ENCODE data around the gene TBC1D23. TPM values are rescaled to one million over a fixed set of nuclear protein-coding genes. Genes with fewer than 3 reads are reported as not detected.
"Not testable (repeated sequence)": the region's sequence is repeated elsewhere in the genome, so short reads cannot be mapped to it uniquely, and the experiment has no call there.

The TBC1D23 gene
- total RNA-seq, 1 donor from 2014 or later, result 33.2 TPM

DNA sequence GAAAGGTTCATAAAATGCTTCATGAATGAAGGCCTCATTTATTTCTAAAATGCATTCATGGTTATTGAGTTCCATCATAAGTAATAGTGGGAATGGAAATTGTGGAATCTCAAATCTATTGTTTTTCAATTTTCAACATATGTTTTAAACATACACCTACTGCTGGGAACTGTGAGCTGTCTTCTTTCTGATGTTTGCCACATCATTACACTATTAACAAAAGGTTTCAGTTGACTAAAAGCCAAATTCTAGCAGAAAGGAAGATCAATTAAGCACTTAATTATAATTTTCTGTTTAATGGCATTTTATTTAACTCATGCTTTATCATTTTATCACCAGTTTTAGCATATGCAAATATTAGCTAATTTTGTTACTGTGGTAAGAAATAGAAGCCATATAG lies 13.8 kb upstream of the TBC1D23 start:
- ATAC-seq (ENCODE audit: poor library complexity) (no peak), DNase-seq (no peak)
- intact Hi-C loops (cut with DNase I), result no loop called here

DNA sequence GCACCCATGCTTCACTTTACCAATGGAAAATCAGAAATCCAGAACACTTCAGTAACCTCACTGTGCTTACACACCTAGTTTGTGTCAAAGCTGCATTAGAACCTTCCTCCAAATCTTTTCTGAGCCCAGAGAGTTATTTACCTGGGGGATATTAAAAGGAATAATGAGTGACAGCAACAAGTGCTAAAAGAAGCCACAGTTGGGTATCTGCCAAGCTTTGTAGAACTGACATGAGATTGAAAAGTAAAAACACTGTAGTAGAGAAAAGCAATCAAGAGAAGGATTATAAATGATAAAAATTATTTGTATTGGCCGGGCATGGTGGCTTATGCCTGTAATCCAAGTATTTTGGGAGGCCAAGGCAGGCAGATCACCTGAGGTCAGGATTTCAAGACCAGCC lies 8.8 kb upstream of the TBC1D23 start:
- ATAC-seq (ENCODE audit: poor library complexity), result no peak
- DNase-seq, result no peak
- intact Hi-C loops (cut with DNase I), result loop anchor here (5.0 kb wide), 1 partner anchor 415 kb away; no protein-coding TSS in a partner anchor

DNA sequence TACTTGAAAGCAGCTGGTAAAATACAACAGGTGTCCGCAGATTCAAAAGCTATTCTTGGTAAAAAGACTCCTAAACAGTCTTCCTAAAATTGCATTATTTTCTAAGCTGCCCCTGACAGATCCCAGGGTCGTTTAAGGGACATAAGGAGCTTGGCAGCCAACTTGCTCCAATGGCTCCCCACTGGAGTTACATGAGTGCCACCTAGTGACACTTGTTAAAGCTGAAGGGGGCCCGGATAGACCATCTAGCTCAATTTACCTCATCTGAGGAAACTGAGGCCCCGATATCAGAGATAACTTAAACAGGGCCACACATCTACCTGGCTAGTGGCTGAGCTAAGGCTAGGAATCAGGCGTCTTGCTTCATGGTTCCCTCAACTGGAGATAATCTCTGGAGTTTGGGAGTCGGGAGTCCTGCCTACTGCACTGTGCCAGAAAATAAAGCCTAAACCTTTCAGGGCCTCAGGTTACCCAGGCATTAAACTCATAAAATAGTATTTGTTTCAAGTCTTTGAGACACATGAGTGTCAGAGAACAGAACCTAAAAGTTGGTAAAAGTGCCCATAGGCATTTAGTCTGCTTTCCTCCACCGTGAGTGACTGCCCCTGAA lies 6.5 kb upstream of the TBC1D23 start:
- ATAC-seq (ENCODE audit: poor library complexity), result peak; percentile 88
- intact Hi-C loops (cut with DNase I), result loop anchor here (2.0 to 5.0 kb wide), 2 partner anchors 181 to 417 kb away; no protein-coding TSS in a partner anchor
- DNase-seq, result peak; percentile 45

DNA sequence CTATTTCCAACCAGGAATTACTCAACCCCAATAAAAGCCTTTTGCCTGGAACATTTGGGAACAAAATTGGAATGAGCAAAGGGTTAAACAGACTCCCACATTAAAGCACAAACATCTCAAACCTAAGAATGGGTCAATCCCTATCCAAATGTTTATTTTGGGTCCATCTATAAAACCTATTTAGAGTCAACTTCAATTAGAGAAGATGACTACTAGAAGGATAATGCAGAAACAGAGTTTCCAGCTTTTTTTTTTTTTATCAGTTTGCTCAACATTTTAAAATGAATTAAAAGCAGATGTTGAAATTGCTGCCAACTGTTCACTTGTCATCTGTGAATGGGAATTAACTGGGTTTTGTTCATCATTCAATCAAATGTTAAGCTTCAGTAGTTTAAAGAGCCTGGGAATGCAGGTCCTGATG lies 4.1 kb upstream of the TBC1D23 start:
- ATAC-seq (ENCODE audit: poor library complexity), result no peak
- DNase-seq, result no peak
- intact Hi-C loops (cut with DNase I), result no loop called here

DNA sequence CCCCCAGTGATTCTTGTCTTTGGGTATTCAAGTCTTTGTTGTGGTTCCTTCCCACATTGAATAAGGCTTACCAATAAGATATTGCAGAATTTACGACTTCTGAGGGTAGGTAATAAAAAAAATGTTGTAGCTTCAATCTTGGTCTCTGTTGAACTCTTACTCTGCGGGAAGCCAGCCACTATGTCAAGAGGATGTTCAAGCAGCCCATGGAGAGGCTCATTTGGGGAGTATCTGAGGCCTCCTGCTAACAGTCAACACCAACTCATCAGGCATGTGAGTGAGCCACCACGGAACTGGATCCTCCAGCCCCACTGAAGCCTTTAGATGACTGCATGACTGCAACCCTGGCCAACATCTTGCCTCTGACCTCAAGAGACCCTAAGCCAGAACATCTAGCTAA lies 3.2 kb upstream of the TBC1D23 start:
- no peak for DNase-seq
- no peak for ATAC-seq (ENCODE audit: poor library complexity)
- intact Hi-C loops (cut with DNase I), result no loop called here

DNA sequence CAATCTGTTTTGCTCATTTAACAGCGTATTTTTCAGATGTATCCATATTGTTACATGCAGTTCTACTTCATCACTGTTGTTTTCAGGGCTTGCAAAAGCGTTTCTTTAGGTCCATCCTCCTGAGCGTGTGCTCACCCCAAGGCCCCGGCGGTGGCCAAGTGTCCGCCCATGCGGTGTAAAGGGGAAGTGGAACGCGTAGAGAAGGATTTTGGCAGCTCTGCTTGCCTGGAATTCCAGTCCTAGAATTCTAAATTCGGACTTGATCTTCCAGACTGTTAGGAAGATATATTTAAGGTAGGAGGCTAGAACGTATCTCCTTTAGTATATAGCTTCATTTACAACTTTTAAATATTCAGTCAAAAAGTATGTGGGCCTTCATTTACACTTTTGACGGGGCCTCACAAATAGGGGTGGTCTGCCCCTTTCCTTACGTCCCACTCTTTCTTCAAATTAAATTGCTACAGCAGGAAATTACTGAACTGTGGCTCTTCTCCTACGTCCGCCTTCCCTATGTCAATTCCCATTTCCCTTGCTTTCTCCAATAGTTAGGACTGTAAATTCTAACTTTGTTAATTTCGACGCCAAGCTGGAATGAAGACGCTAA lies 609 bp upstream of the TBC1D23 start:
- ATAC-seq (ENCODE audit: poor library complexity) (peak; percentile 45), DNase-seq (peak; percentile 70)
- intact Hi-C loops (cut with DNase I), result no loop called here

DNA sequence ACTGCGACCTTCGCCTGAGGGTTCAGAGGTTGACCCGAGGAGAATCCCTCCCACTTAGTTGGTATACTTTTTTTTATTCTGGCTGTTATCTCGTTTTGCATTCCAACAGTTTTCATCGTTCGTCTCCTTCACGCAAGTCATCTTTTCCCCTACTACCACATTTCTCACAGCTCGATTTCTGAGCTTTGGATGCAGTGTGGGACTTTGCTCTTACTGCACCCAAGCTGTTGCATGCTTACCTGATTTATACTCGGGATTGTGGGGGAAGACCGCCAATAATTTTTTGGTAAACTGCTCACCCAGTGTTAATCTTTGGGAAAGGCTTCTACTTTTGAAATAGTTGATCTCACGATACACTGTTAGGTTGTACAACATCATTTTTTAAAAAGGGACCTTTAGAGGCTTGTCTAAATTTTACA lies 702 bp downstream of the TBC1D23 start:
- DNase-seq, result no peak
- ATAC-seq (ENCODE audit: poor library complexity), result no peak
- intact Hi-C loops (cut with DNase I), result no loop called here

DNA sequence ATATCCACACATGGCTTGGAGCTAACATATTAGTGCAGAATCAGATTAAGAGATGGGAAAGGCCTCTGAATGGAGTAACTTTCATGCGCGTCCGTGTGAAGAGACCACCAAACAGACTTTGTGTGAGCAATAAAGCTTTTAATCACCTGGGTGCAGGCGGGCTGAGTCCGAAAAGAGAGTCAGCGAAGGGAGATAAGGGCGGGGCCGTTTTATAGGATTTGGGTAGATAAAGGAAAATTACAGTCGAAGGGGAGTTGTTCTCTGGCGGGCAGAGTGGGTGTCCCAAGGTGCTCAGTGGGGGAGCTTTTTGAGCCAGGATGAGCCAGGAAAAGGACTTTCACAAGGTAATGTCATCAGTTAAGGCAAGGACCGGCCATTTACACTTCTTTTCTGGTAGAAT lies 2.1 kb downstream of the TBC1D23 start:
- DNase-seq; intact Hi-C loops (cut with DNase I); ATAC-seq (ENCODE audit: poor library complexity): not testable (repeated sequence)

DNA sequence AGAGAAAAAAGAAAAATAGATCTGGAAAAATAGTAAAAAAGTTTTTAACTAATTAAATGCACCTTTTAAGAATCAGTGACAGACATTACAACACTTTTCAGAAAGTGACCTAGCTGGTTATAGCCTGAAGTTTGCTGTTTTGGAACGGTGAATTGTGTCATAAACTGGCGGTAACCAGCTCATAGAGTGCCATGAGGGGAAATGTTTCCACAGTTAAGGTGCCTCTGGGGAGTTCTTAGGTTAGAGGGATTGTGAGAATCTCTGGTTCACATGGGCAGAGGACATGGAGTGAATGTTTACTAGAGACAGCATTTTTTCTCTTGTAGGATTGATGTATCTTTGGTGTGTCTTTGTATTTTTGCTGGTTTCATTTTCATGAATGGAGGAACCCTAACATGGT lies 2.8 kb downstream of the TBC1D23 start:
- intact Hi-C loops (cut with DNase I), result no loop called here
- ATAC-seq (ENCODE audit: poor library complexity) (no peak), DNase-seq (no peak)

DNA sequence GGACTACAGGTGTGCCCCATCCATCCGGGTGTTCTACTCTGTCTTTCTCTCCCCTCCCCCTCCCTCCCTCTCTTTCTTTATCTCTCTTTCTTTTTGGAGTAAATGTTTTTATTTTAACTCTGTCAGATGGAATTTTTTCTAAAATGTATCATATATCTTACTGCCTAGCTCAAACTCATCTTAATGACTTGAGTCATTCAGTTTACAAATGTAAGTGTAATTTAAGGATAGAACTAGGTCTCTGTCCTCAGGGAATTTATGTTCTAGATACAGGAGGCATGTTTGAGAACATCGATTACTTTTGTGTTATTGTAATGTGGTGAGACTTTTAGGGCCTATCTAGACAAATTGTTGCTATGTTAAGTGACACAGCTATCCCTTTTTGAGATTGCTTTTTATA lies 3.5 kb downstream of the TBC1D23 start:
- DNase-seq (no peak), ATAC-seq (ENCODE audit: poor library complexity) (no peak)
- intact Hi-C loops (cut with DNase I), result no loop called here

DNA sequence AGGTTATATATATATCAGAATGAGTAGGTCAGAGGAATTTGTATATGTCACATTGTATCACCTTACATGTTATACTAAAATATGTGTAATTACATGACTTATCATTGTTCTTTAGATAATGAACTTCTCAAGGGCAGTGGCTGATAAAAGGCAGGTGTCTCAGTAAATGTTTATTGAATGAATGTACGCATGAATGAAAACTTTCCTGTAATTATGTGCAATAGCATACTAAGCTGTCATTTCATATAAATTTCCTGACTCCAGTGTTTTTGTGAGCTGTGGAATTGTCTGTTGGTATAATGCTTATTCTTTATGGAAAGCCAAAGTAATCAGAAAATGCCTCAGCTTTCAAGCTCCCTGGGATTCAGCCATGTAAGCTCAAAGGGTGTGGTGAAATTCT lies 4.2 kb downstream of the TBC1D23 start:
- intact Hi-C loops (cut with DNase I), result no loop called here
- no peak for DNase-seq
- ATAC-seq (ENCODE audit: poor library complexity), result no peak

DNA sequence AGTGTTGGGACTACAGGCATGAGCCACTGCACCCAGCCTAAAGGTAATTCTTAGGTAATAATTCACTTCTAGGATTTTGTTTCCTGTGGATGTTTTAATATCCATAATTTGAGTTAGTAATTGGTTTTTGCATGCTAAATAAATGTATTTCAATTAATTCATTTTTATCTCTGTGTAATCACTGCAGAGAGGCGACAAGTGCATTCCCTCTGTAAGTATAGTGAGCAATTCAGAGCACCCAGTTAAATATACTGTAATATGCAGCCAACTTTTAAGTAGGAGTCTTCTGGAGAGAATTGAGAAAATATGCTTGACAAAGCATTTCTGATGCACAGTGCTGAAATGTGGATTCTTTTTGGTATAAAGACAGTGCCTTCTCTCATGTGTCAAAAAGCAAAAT lies 5.7 kb downstream of the TBC1D23 start:
- no peak for ATAC-seq (ENCODE audit: poor library complexity)
- intact Hi-C loops (cut with DNase I), result no loop called here
- no peak for DNase-seq

DNA sequence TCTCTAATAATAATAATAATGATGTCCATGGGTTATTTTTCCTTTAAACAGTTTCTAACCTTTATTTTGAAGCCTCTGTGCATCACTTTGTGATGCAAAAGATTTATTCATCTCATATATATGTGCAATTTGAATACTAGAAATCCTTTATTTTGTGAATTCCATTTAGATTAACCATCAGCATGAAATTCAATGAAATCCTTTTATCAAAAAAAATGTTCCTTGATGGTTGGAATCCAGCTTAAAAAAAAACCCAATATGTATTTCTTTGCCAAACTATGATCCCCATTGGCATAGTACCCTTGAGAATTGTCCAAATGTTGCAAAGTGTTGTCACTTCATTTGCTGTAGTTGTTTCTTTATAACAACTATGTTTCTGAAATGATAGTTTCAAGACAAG lies 7.4 kb downstream of the TBC1D23 start:
- intact Hi-C loops (cut with DNase I), result no loop called here
- DNase-seq (no peak), ATAC-seq (ENCODE audit: poor library complexity) (no peak)

DNA sequence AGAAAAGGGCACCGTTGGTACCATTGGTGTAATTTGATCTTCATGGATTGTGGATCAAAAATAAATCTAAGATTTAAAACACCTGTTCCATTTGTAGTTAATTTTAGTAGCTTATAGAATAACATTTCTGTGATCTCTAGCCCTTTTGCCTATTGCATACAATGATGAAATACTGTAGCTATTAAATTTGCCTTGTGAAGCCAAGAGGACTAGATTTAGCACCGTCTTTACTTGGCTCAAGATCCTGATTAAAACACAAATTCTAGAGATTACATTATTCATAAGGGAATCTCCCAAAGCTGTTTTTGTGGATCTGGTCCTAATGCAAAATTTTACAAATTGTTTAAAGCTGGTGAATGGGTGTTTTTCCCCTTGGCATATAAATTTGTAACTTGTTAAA lies 8.2 kb downstream of the TBC1D23 start:
- ATAC-seq (ENCODE audit: poor library complexity) (no peak), DNase-seq (no peak)
- intact Hi-C loops (cut with DNase I), result no loop called here

DNA sequence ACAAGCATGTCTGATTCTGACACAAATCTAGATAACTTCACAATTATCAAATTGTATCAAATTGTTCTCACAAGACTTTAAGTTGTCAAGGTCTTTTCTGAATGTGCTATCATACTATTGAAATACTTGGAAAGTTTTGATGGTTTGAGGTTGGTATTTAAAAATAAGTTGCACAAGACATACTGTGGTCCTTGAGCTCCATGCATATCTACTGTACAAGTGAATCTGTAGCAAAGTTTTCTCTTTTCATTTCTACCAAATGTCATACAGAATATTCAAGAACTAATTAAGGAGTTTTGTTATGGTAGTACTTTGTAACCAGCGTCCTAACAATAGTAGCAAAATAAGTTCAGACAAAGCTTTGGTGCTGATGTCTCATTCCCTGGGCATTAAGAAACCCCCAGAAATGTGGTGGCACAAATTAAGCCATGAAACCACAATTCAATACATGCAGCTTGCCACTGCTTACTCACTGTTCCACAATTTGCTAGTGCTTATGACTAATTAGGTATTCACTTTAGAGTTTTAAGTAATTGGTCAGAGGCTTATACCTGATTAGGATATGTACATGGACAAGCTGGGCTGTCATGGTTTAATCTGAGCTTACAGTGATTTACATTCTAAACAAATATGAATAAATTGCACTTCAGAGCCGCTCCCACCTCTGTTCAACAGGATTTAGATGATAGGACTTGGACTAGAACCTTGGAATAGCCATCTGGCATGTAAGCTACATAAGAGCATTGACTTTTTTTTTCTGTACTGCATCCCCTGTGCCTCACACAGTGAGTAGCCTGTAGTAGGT lies 8.8 kb downstream of the TBC1D23 start:
- no peak for ATAC-seq (ENCODE audit: poor library complexity)

DNA sequence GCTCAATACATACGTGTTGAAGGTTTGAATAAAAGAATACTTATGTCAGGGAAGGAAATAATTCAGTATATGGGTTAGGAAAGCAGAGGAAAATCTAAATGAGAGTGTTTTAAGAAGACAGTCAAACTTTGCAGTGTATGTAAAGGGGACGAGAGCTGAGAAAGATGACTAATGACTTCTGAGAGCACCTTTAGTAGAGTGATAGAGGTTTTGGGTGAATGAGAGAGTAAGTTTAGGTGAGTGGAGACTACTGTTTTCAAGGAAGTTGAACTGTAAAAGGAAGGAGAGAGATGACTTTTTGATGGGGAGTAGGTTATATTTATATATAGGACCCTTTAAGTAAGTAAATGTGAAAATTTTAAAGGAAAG lies 9.4 kb downstream of the TBC1D23 start:
- intact Hi-C loops (cut with DNase I), result no loop called here
- no peak for ATAC-seq (ENCODE audit: poor library complexity)
- no peak for DNase-seq

More for the DNA sequence above, 8.8 kb downstream of the TBC1D23 start:
- no peak for DNase-seq
- intact Hi-C loops (cut with DNase I), result no loop called here

DNA sequence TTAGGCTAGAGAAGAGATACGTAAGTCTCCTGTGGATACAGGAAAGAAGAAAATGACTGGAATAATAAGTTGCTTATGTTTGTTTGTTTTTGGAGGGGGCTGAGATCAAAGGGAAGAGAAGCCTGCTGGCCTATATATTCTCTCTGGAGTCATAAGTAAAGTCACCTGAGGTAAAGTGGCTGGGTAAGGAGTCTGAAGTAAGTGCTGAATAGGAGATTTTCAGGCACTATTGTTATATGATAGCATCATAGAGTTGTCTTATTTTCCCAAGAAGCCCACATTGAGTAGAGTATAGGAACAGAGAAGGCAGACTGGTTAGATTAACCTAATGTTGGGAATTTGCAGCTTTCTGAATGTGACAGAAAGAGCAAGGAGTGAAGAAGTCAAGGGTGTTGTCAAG lies 10.7 kb downstream of the TBC1D23 start:
- ATAC-seq (ENCODE audit: poor library complexity), result no peak
- intact Hi-C loops (cut with DNase I), result no loop called here

DNA sequence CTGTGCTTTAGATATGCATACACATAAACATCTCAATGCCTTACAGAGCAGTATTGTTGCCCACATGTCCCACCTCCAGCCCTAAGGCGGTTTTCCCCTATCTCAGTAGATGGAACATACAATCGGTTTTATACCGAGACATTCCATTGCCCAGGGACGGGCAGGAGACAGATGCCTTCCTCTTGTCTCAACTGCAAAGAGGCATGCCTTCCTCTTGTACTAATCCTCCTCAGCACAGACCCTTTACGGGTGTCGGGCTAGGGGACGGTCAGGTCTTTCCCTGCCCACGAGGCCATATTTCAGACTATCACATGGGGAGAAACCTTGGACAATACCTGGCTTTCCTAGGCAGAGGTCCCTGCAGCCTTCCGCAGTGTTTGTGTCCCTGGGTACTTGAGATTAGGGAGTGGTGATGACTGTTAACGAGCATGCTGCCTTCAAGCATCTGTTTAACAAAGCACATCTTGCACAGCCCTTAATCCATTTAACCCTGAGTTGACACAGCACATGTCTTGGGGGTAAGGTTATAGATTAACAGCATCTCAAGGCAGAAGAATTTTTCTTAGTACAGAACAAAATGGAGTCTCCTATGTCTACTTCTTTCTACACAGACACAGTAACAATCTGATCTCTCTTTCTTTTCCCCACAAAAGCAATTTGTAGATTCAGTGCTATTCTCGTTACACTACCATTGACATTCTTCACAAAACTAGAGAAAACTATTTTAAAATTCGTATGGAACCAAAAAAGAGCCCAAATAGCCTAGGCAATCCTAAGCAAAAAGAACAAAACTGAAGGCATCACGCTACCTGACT lies 12.2 kb downstream of the TBC1D23 start:
- ATAC-seq (ENCODE audit: poor library complexity); intact Hi-C loops (cut with DNase I); DNase-seq: not testable (repeated sequence)

More for the DNA sequence above, 10.7 kb downstream of the TBC1D23 start:
- DNase-seq, result no peak

DNA sequence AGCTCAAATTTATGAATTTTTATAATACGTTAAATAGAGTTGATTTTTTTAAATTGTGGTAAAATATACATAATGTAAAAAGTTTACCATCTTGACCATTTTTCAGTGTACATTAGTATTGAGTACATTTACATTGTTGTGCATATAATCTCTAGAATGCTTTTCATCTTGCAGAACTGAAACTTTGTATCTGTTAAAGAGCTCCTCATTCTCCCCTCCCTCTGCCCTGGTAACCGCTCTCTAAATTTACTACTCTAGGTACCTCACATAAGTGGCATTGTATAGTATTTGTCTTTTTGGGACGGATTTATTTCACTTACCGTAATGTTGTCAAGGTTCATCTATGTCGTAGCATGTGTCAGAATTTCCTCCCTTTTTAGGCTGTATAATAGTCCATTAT lies 13.6 kb downstream of the TBC1D23 start:
- no peak for ATAC-seq (ENCODE audit: poor library complexity)
- intact Hi-C loops (cut with DNase I), result no loop called here
- DNase-seq, result no peak
